ENCODE data around the gene RPL7A.
"Not testable (repeated sequence)": the region's sequence is repeated elsewhere in the genome, so short reads cannot be mapped to it uniquely, and the experiment has no call there.

RPL7A gene

GRCh38 chr9:133333011-133333410 is 15.0 kb upstream of the RPL7A start:
- Histone ChIP-seq H3K9me3 (ENCODE audit: control insufficient read depth, low read length) (no peaks in the 10 kb centered on the region), H3K4ac (ENCODE audit: low read depth in 1 of 2, low read length in 2 of 2) (no peak overlapping the region), H3K18ac (ENCODE audit: low read depth in 1 of 2, low read length in 2 of 2) (no peak overlapping the region), H4K8ac (ENCODE audit: low read length) (peak overlapping the region; percentile 63), H3K14ac (ENCODE audit: low read length in 2 of 2) (no peak overlapping the region), H2BK5ac (ENCODE audit: low read depth, low read length, poor library complexity, severe bottlenecking) (no peak overlapping the region), H3K79me1 (replicated peaks; ENCODE audit: low read length, poor library complexity, severe bottlenecking) (peaks cover 42% of the 10 kb centered on the region), H3K4me3 (ENCODE audit: insufficient read depth in 1 of 2, low read depth in 1 of 2, low read length in 2 of 2) (no peak overlapping the region), H3K36me3 (ENCODE audit: control insufficient read depth in 1 of 2, insufficient read depth in 2 of 2, low read depth in 1 of 2, low read length in 2 of 2) (peaks cover 34 to 58% of the 10 kb centered on the region in 2 experiments), H2BK15ac (ENCODE audit: low read depth, poor library complexity, severe bottlenecking) (no peak overlapping the region), H3K27ac (ENCODE audit: low read length, poor library complexity, severe bottlenecking) (no peak overlapping the region), H2AFZ (ENCODE audit: low read depth, low read length) (no peak overlapping the region), H3K23ac (ENCODE audit: low read length in 2 of 2) (no peak overlapping the region), H3K9ac (ENCODE audit: low read length) (no peak overlapping the region), H2BK12ac (ENCODE audit: low read length in 2 of 2) (no peak overlapping the region), H2AK5ac (ENCODE audit: low read length, severe bottlenecking) (no peak overlapping the region), H3K27me3 (ENCODE audit: control insufficient read depth in 1 of 2, insufficient read depth in 1 of 2, low read length in 2 of 2) (no peaks in the 10 kb centered on the region), H4K91ac (ENCODE audit: low read length) (no peak overlapping the region), H2BK120ac (ENCODE audit: low read depth, low read length) (no peak overlapping the region), H3K4me2 (ENCODE audit: low read length, poor library complexity, severe bottlenecking) (no peak overlapping the region), H3K4me1 (ENCODE audit: control insufficient read depth, insufficient read depth, low read depth, low read length) (peaks cover 24% of the 10 kb centered on the region)
- DNase-seq, result no peak
- WGBS, result 96% methylated on average over 11 of the region's 11 CpGs

GRCh38 chr9:133333566-133333965 is 14.5 kb upstream of the RPL7A start:
- Histone ChIP-seq H4K8ac (ENCODE audit: low read length) (no peak overlapping the region), H3K27ac (ENCODE audit: low read length, poor library complexity, severe bottlenecking) (no peak overlapping the region), H3K4me3 (ENCODE audit: insufficient read depth in 1 of 2, low read depth in 1 of 2, low read length in 2 of 2) (no peak overlapping the region), H3K4me2 (ENCODE audit: low read length, poor library complexity, severe bottlenecking) (no peak overlapping the region), H3K4ac (ENCODE audit: low read depth in 1 of 2, low read length in 2 of 2) (no peak overlapping the region), H3K9me3 (ENCODE audit: control insufficient read depth, low read length) (no peaks in the 10 kb centered on the region), H3K27me3 (ENCODE audit: control insufficient read depth in 1 of 2, insufficient read depth in 1 of 2, low read length in 2 of 2) (no peaks in the 10 kb centered on the region), H2BK120ac (ENCODE audit: low read depth, low read length) (no peak overlapping the region), H2AFZ (ENCODE audit: low read depth, low read length) (no peak overlapping the region), H3K18ac (ENCODE audit: low read depth in 1 of 2, low read length in 2 of 2) (no peak overlapping the region), H3K36me3 (ENCODE audit: control insufficient read depth in 1 of 2, insufficient read depth in 2 of 2, low read depth in 1 of 2, low read length in 2 of 2) (peaks cover 34 to 57% of the 10 kb centered on the region in 2 experiments), H2BK15ac (ENCODE audit: low read depth, poor library complexity, severe bottlenecking) (no peak overlapping the region), H3K79me1 (replicated peaks; ENCODE audit: low read length, poor library complexity, severe bottlenecking) (peaks cover 42% of the 10 kb centered on the region), H2BK12ac (ENCODE audit: low read length in 2 of 2) (no peak overlapping the region), H3K9ac (ENCODE audit: low read length) (no peak overlapping the region), H3K14ac (ENCODE audit: low read length in 2 of 2) (no peak overlapping the region), H4K91ac (ENCODE audit: low read length) (no peak overlapping the region), H2BK5ac (ENCODE audit: low read depth, low read length, poor library complexity, severe bottlenecking) (no peak overlapping the region), H3K23ac (ENCODE audit: low read length in 2 of 2) (no peak overlapping the region), H2AK5ac (ENCODE audit: low read length, severe bottlenecking) (no peak overlapping the region), H3K4me1 (ENCODE audit: control insufficient read depth, insufficient read depth, low read depth, low read length) (peaks cover 24% of the 10 kb centered on the region)
- WGBS, result 94% methylated on average over 10 of the region's 10 CpGs
- DNase-seq, result no peak

- Histone ChIP-seq H2BK5ac (ENCODE audit: low read depth, low read length, poor library complexity, severe bottlenecking) (no peak overlapping the region), H2BK120ac (ENCODE audit: low read depth, low read length) (no peak overlapping the region), H3K27me3 (ENCODE audit: control insufficient read depth in 1 of 2, insufficient read depth in 1 of 2, low read length in 2 of 2) (no peaks in the 10 kb centered on the region), H3K23ac (ENCODE audit: low read length in 2 of 2) (no peak overlapping the region), H3K4me2 (ENCODE audit: low read length, poor library complexity, severe bottlenecking) (no peak overlapping the region), H3K27ac (ENCODE audit: low read length, poor library complexity, severe bottlenecking) (no peak overlapping the region), H3K9ac (ENCODE audit: low read length) (peak overlapping the region; percentile 93), H4K8ac (ENCODE audit: low read length) (no peak overlapping the region), H3K4me1 (ENCODE audit: control insufficient read depth, insufficient read depth, low read depth, low read length) (peaks cover 24% of the 10 kb centered on the region), H2BK12ac (ENCODE audit: low read length in 2 of 2) (no peak overlapping the region), H4K91ac (ENCODE audit: low read length) (no peak overlapping the region), H3K18ac (ENCODE audit: low read depth in 1 of 2, low read length in 2 of 2) (no peak overlapping the region), H3K4ac (ENCODE audit: low read depth in 1 of 2, low read length in 2 of 2) (no peak overlapping the region), H2BK15ac (ENCODE audit: low read depth, poor library complexity, severe bottlenecking) (no peak overlapping the region), H2AFZ (ENCODE audit: low read depth, low read length) (no peak overlapping the region), H3K9me3 (ENCODE audit: control insufficient read depth, low read length) (no peaks in the 10 kb centered on the region), H3K14ac (ENCODE audit: low read length in 2 of 2) (no peak overlapping the region), H3K4me3 (ENCODE audit: insufficient read depth in 1 of 2, low read depth in 1 of 2, low read length in 2 of 2) (peak overlapping the region in 1 of 2 experiments; percentile 94), H3K36me3 (ENCODE audit: control insufficient read depth in 1 of 2, insufficient read depth in 2 of 2, low read depth in 1 of 2, low read length in 2 of 2) (peaks cover 34 to 62% of the 10 kb centered on the region in 2 experiments), H2AK5ac (ENCODE audit: low read length, severe bottlenecking) (no peak overlapping the region), H3K79me1 (replicated peaks; ENCODE audit: low read length, poor library complexity, severe bottlenecking) (peaks cover 42% of the 10 kb centered on the region)
- DNase-seq, result no peak
- WGBS, result 97% methylated on average over 6 of the region's 6 CpGs
Observed at GRCh38 chr9:133334161-133334560, 13.9 kb upstream of the RPL7A start.

- 85% methylated on average over 11 of the region's 11 CpGs for WGBS
- peak overlapping the region; percentile 62 for H3K4me2 ChIP-seq (ENCODE audit: low read length, poor library complexity, severe bottlenecking)
Observed at GRCh38 chr9:133334888-133335287, 13.1 kb upstream of the RPL7A start.

More at GRCh38 chr9:133334888-133335287, 13.1 kb upstream of the RPL7A start:
- H2AFZ ChIP-seq (ENCODE audit: low read depth, low read length); H4K91ac ChIP-seq (ENCODE audit: low read length); DNase-seq; H2BK15ac ChIP-seq (ENCODE audit: low read depth, poor library complexity, severe bottlenecking); H4K8ac ChIP-seq (ENCODE audit: low read length); H3K9me3 ChIP-seq (ENCODE audit: control insufficient read depth, low read length); H3K18ac ChIP-seq (ENCODE audit: low read depth in 1 of 2, low read length in 2 of 2); H3K4ac ChIP-seq (ENCODE audit: low read depth in 1 of 2, low read length in 2 of 2); H3K23ac ChIP-seq (ENCODE audit: low read length in 2 of 2); H2BK5ac ChIP-seq (ENCODE audit: low read depth, low read length, poor library complexity, severe bottlenecking); H2BK12ac ChIP-seq (ENCODE audit: low read length in 2 of 2); H3K27ac ChIP-seq (ENCODE audit: low read length, poor library complexity, severe bottlenecking); H2BK120ac ChIP-seq (ENCODE audit: low read depth, low read length); H3K27me3 ChIP-seq (ENCODE audit: control insufficient read depth in 1 of 2, insufficient read depth in 1 of 2, low read length in 2 of 2); H2AK5ac ChIP-seq (ENCODE audit: low read length, severe bottlenecking); H3K14ac ChIP-seq (ENCODE audit: low read length in 2 of 2): not testable (repeated sequence)
- Histone ChIP-seq H3K9ac (ENCODE audit: low read length) (peak overlapping the region; percentile 93), H3K4me3 (ENCODE audit: insufficient read depth in 1 of 2, low read depth in 1 of 2, low read length in 2 of 2) (peak overlapping the region in 1 of 2 experiments; percentile 94), H3K4me1 (ENCODE audit: control insufficient read depth, insufficient read depth, low read depth, low read length) (peaks cover 24% of the 10 kb centered on the region), H3K79me1 (replicated peaks; ENCODE audit: low read length, poor library complexity, severe bottlenecking) (peaks cover 42% of the 10 kb centered on the region), H3K36me3 (ENCODE audit: control insufficient read depth in 1 of 2, insufficient read depth in 2 of 2, low read depth in 1 of 2, low read length in 2 of 2) (peaks cover 38 to 66% of the 10 kb centered on the region in 2 experiments)

All from mesenchymal stem cell (in vitro differentiated cells and primary cell).